Neuronal stem cell (in vitro differentiated cells): ENCODE results near the gene CHGA.

Experiments used
- DNase-seq: peaks from one replicate; pipeline ENCODE4 v3.0.0-alpha.2; 2013; ENCODE audit warnings: low spot score
- H2AFZ ChIP-seq: one replicate; pipeline ENCODE4 v1.6.1; 2013; ENCODE audit warnings: mild to moderate bottlenecking, low read length, inconsistent platforms
- H2AK5ac ChIP-seq: 2 replicates; pipeline ENCODE4 v1.6.1; 2013; ENCODE audit warnings: low read depth, mild to moderate bottlenecking, inconsistent platforms, low read length, moderate library complexity, mixed read lengths
- H2BK120ac ChIP-seq: 2 replicates; pipeline ENCODE4 v1.6.1; 2013; ENCODE audit warnings: low read depth, mild to moderate bottlenecking, inconsistent platforms, low read length, moderate library complexity, mixed read lengths
- H2BK12ac ChIP-seq: one replicate; pipeline ENCODE4 v1.6.1; 2013; ENCODE audit warnings: low read length, inconsistent platforms
- H2BK15ac ChIP-seq: 2 replicates; pipeline ENCODE4 v1.6.1; 2013; ENCODE audit warnings: mild to moderate bottlenecking, low read length, inconsistent platforms, mixed read lengths
- H2BK5ac ChIP-seq: one replicate; pipeline ENCODE4 v1.6.1; 2013; ENCODE audit warnings: inconsistent platforms, mild to moderate bottlenecking, low read length, moderate library complexity
- H3K14ac ChIP-seq: one replicate; pipeline ENCODE4 v1.6.1; 2013; ENCODE audit warnings: low read length, inconsistent platforms
- H3K18ac ChIP-seq: 2 replicates; pipeline ENCODE4 v1.6.1; 2013; ENCODE audit warnings: low read length, inconsistent platforms
- H3K23ac ChIP-seq: 2 replicates; pipeline ENCODE4 v1.6.1; 2013; ENCODE audit warnings: low read depth, mild to moderate bottlenecking, mixed read lengths, low read length, inconsistent platforms; ENCODE audit not compliant: poor library complexity
- H3K27ac ChIP-seq: replicated peaks from 3 replicates; pipeline ENCODE4 v1.5.1; 2013; ENCODE audit warnings: low read length, inconsistent platforms
- H3K27me3 ChIP-seq, 3 experiments: 2 replicates each; pipeline ENCODE4 v1.6.1; 2013; ENCODE audit warnings: low read length in 3 of 3, mild to moderate bottlenecking in 2 of 3, inconsistent platforms in 1 of 3, low read depth in 1 of 3, mixed read lengths in 1 of 3, moderate library complexity in 1 of 3; ENCODE audit not compliant: control insufficient read depth in 3 of 3, insufficient read depth in 3 of 3
- H3K36me3 ChIP-seq, 2 donors: replicated peaks in 1 of 2; 2 replicates each; pipeline ENCODE4 v1.6.1; 2013; ENCODE audit warnings: low read length in 2 of 2; ENCODE audit not compliant: control insufficient read depth in 2 of 2, insufficient read depth in 2 of 2
- H3K4ac ChIP-seq: 2 replicates; pipeline ENCODE4 v1.6.1; 2013; ENCODE audit warnings: inconsistent platforms, mild to moderate bottlenecking, low read length, moderate library complexity
- H3K4me1 ChIP-seq, 2 donors: 1 replicate in 1 of 2; 2 replicates in 1 of 2; pipeline ENCODE4 v1.6.1; 2013; ENCODE audit warnings: low read length in 2 of 2, low read depth in 1 of 2; ENCODE audit not compliant: control insufficient read depth in 2 of 2, insufficient read depth in 1 of 2
- H3K4me2 ChIP-seq: one replicate; pipeline ENCODE4 v1.6.1; 2013; ENCODE audit warnings: mild to moderate bottlenecking, low read length, inconsistent platforms; ENCODE audit not compliant: insufficient read depth, poor library complexity, severe bottlenecking
- H3K4me3 ChIP-seq, 2 donors: 2 replicates each; pipeline ENCODE4 v1.5.1; 2013; ENCODE audit warnings: low read length in 2 of 2, mild to moderate bottlenecking in 2 of 2, inconsistent platforms in 1 of 2, moderate library complexity in 1 of 2
- H3K79me1 ChIP-seq: one replicate; pipeline ENCODE4 v1.6.1; 2013; ENCODE audit warnings: low read depth, mild to moderate bottlenecking, inconsistent platforms, low read length, moderate library complexity
- H3K9ac ChIP-seq: one replicate; pipeline ENCODE4 v1.6.1; 2013; ENCODE audit warnings: mild to moderate bottlenecking, low read depth, low read length, inconsistent platforms; ENCODE audit not compliant: poor library complexity
- H3K9me3 ChIP-seq, 2 donors: replicated peaks in 1 of 2; 2 replicates each; pipeline versions ENCODE3 to v1.6.1; 2013; ENCODE audit warnings: low read length in 2 of 2, mild to moderate bottlenecking in 2 of 2, inconsistent platforms in 1 of 2, low read depth in 1 of 2, mixed read lengths in 1 of 2, moderate library complexity in 1 of 2; ENCODE audit not compliant: control insufficient read depth in 2 of 2, insufficient read depth in 1 of 2
- H4K8ac ChIP-seq: one replicate; pipeline ENCODE4 v1.6.1; 2013; ENCODE audit warnings: low read depth, mild to moderate bottlenecking, inconsistent platforms, low read length, moderate library complexity
- H4K91ac ChIP-seq: one replicate; pipeline ENCODE4 v1.6.1; 2013; ENCODE audit warnings: low read length, low read depth, mild to moderate bottlenecking, inconsistent platforms; ENCODE audit not compliant: poor library complexity
- WGBS, 2 donors: extraction: QIAGEN DNeasy Blood & Tissue Kit; methylation state at CpG; one replicate each; pipeline ENCODE4 v1.1.7; 2013; ENCODE audit warnings: missing lambda C conversion rate in 2 of 2, mixed read lengths in 1 of 2; ENCODE audit not compliant: insufficient read length in 2 of 2, insufficient replicate concordance in 1 of 2; ENCODE audit errors: extremely low coverage in 2 of 2; 5-methylcytosine and 5-hydroxymethylcytosine counted together

Gene CHGA

DNA sequence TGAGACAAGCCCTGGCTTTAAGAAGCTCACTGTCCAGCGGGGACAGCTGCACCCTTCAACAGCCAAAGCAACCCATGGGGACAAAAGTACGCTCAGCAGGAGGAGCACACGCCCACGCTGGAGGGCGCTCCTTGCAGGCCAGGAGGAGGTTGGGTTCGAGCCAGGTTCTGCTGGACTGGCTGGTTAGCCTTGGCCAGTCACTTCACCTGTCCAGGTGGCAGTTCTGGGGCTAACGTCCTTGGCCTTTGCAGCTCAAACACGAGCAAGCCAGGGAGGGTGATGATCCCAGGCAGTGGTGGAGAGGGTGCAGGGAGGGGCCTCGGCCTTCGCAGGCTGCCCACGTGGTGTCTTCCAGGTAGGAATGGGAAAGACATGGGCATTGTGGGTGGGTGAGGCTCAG is 13.1 kb downstream of the CHGA start:
- Histone ChIP-seq H3K36me3 (no peaks in the 10 kb centered on the region), H2BK5ac (no peak overlapping the region), H2BK15ac (no peak overlapping the region), H3K4me3 (peak overlapping the region in 1 of 2 donors; percentile 40), H3K9me3 (no peaks in the 10 kb centered on the region), H3K9ac (peak overlapping the region; percentile 45), H3K18ac (no peak overlapping the region), H2BK120ac (no peak overlapping the region), H3K4ac (no peak overlapping the region), H4K91ac (no peak overlapping the region), H2AK5ac (no peak overlapping the region), H2BK12ac (no peak overlapping the region), H2AFZ (no peak overlapping the region), H4K8ac (no peak overlapping the region), H3K4me2 (no peak overlapping the region), H3K14ac (no peak overlapping the region), H3K27ac (no peak overlapping the region), H3K23ac (peak overlapping the region; percentile 81), H3K79me1 (peaks cover 3% of the 10 kb centered on the region), H3K27me3 (no peaks in the 10 kb centered on the region), H3K4me1 (no peaks in the 10 kb centered on the region)
- no CpG with 5 or more reads among the region's 11 CpGs for WGBS, 2 donors
- DNase-seq = no peak

GRCh38 chr14:92937051-92937937 is 14.3 kb downstream of the CHGA start:
- no peaks in the 10 kb centered on the region for H3K27me3 ChIP-seq
- no peak overlapping the region for H3K14ac ChIP-seq
- peak overlapping the region; percentile 48 for H4K8ac ChIP-seq
- no CpG with 5 or more reads among the region's 16 CpGs for WGBS, 2 donors
- no peak overlapping the region for H2AK5ac ChIP-seq
- no peak overlapping the region for H3K9ac ChIP-seq
- H3K4me3 ChIP-seq = no peak overlapping the region
- no peak overlapping the region for H2BK15ac ChIP-seq
- H2AFZ ChIP-seq = no peak overlapping the region
- H3K23ac ChIP-seq = peak overlapping the region; percentile 1
- H3K79me1 ChIP-seq = no peaks in the 10 kb centered on the region
- no peaks in the 10 kb centered on the region for H3K36me3 ChIP-seq
- H4K91ac ChIP-seq = no peak overlapping the region
- H3K4ac ChIP-seq = no peak overlapping the region
- H3K4me2 ChIP-seq = no peak overlapping the region
- H3K9me3 ChIP-seq = no peaks in the 10 kb centered on the region
- H3K4me1 ChIP-seq = no peaks in the 10 kb centered on the region
- H2BK12ac ChIP-seq = no peak overlapping the region
- DNase-seq = no peak
- H3K27ac ChIP-seq = no peak overlapping the region
- peak overlapping the region; percentile 19 for H3K18ac ChIP-seq
- H2BK120ac ChIP-seq = no peak overlapping the region
- H2BK5ac ChIP-seq = no peak overlapping the region

- H3K9me3 ChIP-seq = no peaks in the 10 kb centered on the region
- no peak overlapping the region for H4K8ac ChIP-seq
- H2BK15ac ChIP-seq = no peak overlapping the region
- H3K18ac ChIP-seq = no peak overlapping the region
- H3K9ac ChIP-seq = no peak overlapping the region
- H3K4me3 ChIP-seq = no peak overlapping the region
- no peak overlapping the region for H3K27ac ChIP-seq
- H3K14ac ChIP-seq = peak overlapping the region; percentile 2
- no peak for DNase-seq
- H3K79me1 ChIP-seq = no peaks in the 10 kb centered on the region
- H2BK12ac ChIP-seq = no peak overlapping the region
- H3K36me3 ChIP-seq = no peaks in the 10 kb centered on the region
- no peaks in the 10 kb centered on the region for H3K27me3 ChIP-seq
- H3K4me1 ChIP-seq = no peaks in the 10 kb centered on the region
- H2AFZ ChIP-seq = no peak overlapping the region
- H2BK120ac ChIP-seq = no peak overlapping the region
- H3K4me2 ChIP-seq = no peak overlapping the region
- no peak overlapping the region for H4K91ac ChIP-seq
- peak overlapping the region; percentile 17 for H2BK5ac ChIP-seq
- no peak overlapping the region for H3K4ac ChIP-seq
- peak overlapping the region; percentile 27 for H2AK5ac ChIP-seq
- H3K23ac ChIP-seq = peak overlapping the region; percentile 61
- no CpG with 5 or more reads among the region's 9 CpGs for WGBS, 2 donors
Observed at GRCh38 chr14:92938235-92938875, 15.4 kb downstream of the CHGA start.
